Measurements from ENCODE around the gene AKR1E2. TPM values are rescaled to one million over a fixed set of nuclear protein-coding genes. Genes with fewer than 3 reads are reported as not detected.

The AKR1E2 gene
- not detected in 2 replicates for total RNA-seq (2014; rRNA removed; shearing (Covaris generic))

DNA sequence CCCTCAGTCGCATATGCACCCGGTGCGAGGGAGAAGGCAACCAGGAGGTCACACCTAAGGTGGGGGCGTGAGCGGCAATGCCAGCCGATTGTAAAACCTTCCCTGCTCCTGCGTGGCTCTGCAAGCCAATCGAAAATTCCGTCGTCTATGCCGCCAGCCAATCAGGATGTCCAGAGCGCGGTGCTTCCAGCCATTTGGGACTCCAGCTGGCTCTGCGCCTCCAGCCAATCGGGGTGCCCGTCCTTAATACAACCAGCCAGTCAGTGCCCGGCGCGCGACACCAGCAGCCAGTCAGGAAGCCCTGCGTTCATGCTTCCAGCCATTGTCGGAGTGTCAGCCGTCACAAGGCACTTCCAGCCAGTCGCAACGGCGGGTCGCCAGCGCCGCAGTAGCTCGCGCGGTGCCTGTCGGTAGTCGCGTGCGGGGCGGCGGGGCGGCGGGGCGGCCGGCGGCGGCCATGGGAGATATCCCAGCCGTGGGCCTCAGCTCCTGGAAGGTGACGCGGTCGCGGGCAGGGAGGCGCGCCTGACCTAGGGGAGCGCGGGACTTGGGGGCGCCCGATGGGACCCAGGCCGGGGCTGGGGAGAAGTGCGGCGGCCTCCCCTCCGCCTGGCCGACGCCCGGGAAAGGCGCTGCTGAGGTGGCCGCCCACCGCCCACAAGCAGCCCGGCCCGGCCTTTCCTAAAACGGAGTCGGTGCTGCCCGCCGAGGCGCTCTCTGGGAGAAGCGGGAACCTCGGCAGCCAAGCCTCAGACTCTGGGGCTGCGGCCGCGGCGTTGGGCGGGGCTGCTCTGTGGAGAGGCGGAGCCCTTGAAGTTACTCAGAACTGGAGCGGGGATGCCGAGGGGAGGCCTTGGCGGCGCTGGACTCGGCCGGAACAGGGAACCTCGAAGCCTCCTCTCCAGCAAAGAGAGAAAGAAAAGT lies at the start of gene AKR1E2:
TSS of gene AKR1E2 (plus strand) at position 340 of the 924 bp plus-strand sequence. CDS start at position 458, 118 bp downstream.
- no peaks in the 10 kb centered on the region for H3K36me3 ChIP-seq
- no peaks in the 10 kb centered on the region for H3K4me1 ChIP-seq
- no peaks in the 10 kb centered on the region for H3K9me3 ChIP-seq (replicated peaks)
- no peak for DNase-seq
- no peak within 1 kb of the TSS for H3K27ac ChIP-seq
- H3K27me3 ChIP-seq, result no peaks in the 10 kb centered on the region
- no peak within 1 kb of the TSS for H3K4me3 ChIP-seq

DNA sequence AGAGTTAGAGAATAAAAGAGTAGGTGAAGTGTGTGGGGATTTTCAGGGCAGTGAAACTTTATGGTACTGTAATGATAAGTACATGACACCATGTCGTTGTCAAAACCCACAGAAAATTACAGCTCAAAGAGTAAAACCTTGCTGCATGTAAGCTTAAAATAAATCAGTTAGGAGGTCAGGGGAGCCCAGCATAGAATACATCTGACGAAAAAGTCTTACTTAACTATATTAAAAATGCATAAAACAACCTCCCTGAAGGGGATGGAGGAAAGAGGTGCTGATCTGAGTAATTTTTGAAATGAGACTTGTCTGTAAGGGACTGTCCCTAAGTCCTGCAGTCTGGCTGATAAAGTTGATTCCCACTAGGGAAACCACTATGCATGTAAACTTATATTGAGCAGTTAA lies 49.8 kb upstream of the AKR1E2 start:
- Histone ChIP-seq H3K4me3 (no peak overlapping the region), H3K27me3 (no peaks in the 10 kb centered on the region), H3K27ac (no peak overlapping the region), H3K36me3 (no peaks in the 10 kb centered on the region), H3K4me1 (peaks cover 8% of the 10 kb centered on the region), H3K9me3 (replicated peaks) (no peaks in the 10 kb centered on the region)
- DNase-seq, result no peak

DNA sequence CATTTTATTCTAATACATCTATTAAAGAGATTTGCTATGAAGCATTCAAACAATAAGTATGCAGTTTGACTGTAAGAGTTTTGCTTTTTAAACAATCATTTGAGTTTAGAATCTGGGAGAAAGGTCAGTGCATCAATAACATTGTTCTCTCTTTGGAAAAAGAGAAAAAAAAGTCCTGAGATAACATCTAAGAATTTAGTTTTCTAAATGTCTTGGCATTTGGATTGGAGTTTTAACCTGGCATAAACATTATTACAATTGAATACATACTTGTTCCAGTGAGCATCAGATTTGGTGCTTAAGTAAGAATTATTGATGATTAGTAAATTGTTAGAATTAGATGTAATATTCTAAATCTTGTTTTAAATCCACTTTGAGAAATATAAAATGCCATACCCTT lies 47.2 kb upstream of the AKR1E2 start:
- H3K27ac ChIP-seq, result no peak overlapping the region

DNA sequence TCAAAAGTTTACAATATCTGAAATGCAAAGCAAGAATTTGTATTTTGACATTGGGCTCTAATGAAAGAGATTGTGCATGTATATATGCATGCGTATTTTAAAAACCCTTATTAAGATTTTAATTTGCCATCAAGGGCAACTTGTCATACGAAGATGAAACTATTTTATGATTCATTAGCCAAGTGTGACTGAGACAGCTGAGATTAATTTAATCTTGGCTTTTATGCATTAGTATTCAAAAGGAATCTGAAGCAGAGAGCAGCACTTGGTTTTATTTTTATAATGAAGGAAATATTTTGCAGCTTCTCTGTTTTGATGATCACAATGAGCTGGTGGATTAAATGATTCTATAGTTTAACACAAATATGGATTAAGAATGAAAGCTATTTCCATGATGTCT lies 45.9 kb upstream of the AKR1E2 start:
- Histone ChIP-seq H3K4me1 (peaks cover 9% of the 10 kb centered on the region), H3K9me3 (replicated peaks) (no peaks in the 10 kb centered on the region), H3K36me3 (no peaks in the 10 kb centered on the region), H3K27me3 (no peaks in the 10 kb centered on the region), H3K4me3 (no peak overlapping the region), H3K27ac (no peak overlapping the region)
- no peak for DNase-seq

More for the DNA sequence above, 47.2 kb upstream of the AKR1E2 start:
- H3K4me3 ChIP-seq, result no peak overlapping the region
- no peaks in the 10 kb centered on the region for H3K36me3 ChIP-seq
- no peaks in the 10 kb centered on the region for H3K9me3 ChIP-seq (replicated peaks)
- H3K4me1 ChIP-seq, result peaks cover 9% of the 10 kb centered on the region
- no peaks in the 10 kb centered on the region for H3K27me3 ChIP-seq
- no peak for DNase-seq

DNA sequence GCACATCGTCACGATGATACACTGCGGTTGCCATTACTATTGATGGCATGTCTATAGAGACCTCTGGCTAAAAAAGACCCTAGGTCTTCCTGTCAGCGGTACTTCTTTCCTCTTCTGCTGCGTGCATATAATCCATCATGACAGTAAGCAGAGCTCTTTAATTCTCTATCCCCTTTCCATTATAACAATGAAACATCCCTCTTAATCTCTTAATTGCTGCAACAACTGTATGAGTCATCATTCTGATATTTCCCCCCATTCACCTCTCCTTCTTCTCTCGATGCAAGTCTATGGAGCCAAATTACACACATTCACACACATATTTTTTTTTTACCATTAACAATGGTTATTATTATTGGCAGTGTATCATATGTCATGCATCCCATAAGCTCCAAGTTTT lies 45.2 kb upstream of the AKR1E2 start:
- Histone ChIP-seq H3K9me3 (replicated peaks) (no peaks in the 10 kb centered on the region), H3K4me1 (peaks cover 9% of the 10 kb centered on the region), H3K36me3 (no peaks in the 10 kb centered on the region), H3K27me3 (no peaks in the 10 kb centered on the region), H3K4me3 (no peak overlapping the region), H3K27ac (no peak overlapping the region)
- DNase-seq, result peak in 1 of 2 experiments; percentile 15

DNA sequence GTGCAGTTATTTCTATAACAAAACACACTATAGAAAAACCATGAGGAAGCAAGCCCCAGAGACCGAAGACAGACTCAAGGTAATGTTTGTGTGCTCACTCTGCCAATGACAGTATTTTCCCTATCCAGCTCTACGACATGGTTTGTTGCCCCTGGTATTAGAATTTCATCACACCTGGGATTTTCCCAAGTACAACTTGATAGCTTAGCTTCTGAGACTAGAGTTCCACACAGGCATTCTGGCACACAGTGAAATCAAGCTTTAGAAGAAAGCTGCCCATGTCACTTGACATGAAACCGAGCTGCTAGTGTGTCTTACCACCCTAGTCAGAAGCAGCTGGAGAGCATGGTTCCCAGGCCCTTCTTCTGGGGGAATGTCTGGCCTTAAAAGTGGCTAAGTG lies 44.1 kb upstream of the AKR1E2 start:
- no peak overlapping the region for H3K4me3 ChIP-seq
- no peak overlapping the region for H3K27ac ChIP-seq
- no peaks in the 10 kb centered on the region for H3K9me3 ChIP-seq (replicated peaks)
- peaks cover 9% of the 10 kb centered on the region for H3K4me1 ChIP-seq
- no peak for DNase-seq
- H3K27me3 ChIP-seq, result no peaks in the 10 kb centered on the region
- H3K36me3 ChIP-seq, result no peaks in the 10 kb centered on the region

DNA sequence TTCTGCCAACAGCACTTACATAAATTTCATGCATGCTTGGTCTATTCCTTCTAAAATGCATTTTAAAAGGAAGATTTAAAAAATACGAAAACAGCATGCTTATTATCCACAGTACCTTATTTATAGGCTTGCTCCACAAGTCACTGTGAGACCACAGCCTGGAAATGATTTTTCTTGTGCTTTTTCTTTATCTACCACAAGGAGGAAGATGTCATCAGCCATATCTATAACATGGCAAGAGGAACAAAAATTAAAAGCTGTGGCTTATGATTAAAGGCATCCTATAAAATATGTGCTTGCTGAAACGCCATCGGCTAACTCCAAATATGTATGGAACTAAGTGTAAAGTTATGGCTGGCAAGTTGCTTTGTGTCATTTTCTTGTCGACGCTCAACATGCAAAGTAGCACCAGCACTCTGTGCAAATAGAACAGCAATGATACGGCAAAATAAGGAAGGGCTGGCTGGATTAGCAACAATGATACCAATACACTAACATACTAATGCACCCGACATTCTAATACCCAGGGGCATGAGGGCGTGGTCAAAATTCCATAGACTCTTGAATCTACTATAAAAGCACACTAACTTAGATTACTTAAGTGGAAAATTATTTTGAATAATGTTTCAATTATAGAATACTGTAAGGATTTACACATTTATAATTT lies 41.2 kb upstream of the AKR1E2 start:
- Histone ChIP-seq H3K4me3 (no peak overlapping the region), H3K27ac (no peak overlapping the region), H3K27me3 (no peaks in the 10 kb centered on the region), H3K36me3 (no peaks in the 10 kb centered on the region), H3K9me3 (replicated peaks) (no peaks in the 10 kb centered on the region), H3K4me1 (peaks cover 9% of the 10 kb centered on the region)
- DNase-seq, result no peak

DNA sequence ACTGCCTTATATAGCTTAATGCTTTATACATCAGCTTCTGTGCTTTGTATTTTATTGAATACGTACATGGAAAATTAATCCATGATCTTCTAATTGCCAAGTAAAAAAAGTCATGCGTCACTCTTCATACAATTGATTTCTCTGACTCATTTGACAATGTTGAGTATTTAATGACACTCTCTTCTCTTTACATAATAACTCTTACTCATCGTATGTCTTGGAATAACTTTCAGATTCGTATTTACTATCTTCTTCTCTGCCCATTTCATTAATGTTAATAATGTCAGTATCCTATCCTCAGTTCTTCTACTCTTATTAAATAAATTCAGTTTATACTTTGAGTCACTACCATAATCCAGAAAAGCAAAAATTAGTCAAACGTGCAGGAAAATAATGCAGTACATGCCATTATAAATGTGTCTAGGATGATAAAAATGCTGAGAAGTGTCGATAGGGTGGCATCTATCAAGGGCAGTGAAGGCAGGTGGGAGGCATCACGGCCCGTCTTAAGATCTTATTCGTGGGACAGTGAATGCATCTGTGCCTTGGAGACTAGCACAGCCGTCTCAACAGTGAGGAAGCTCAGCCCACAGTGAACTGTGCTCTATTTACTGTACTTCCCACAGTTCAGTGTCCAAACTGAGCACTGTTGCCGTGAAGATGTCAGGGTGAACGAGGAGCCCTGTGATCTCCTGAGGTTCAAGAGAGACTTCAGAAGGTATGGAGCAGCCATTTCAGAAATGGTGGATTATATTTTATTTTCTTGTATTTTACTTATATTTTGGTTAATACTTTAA lies 39.8 kb upstream of the AKR1E2 start:
- H3K4me1 ChIP-seq, result peaks cover under 1% of the 10 kb centered on the region; the same call in 1 of the 2 replicates
- DNase-seq, result no peak

DNA sequence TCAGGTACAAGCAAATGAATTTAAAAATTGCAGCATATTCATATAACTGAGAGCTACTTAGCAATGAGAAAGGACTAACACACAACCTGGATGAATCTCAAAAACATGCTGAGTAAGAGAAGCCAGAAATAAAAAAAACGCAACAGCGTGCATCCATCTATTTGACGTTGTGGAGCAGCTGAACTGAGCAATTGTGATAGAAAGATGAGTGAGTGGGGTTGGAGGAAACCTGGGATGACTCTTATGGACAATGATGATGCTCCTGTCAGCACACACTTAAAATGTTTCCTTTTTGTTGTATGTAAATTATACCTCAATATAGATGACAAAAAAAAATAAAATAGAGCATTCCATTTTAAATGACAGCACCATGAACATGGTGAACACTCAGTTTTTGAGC lies 36.0 kb upstream of the AKR1E2 start:
- Histone ChIP-seq H3K4me1 (no peaks in the 10 kb centered on the region), H3K9me3 (replicated peaks) (no peaks in the 10 kb centered on the region), H3K4me3 (no peak overlapping the region), H3K27ac (no peak overlapping the region), H3K27me3 (no peaks in the 10 kb centered on the region), H3K36me3 (no peaks in the 10 kb centered on the region)
- DNase-seq, result no peak

More for the DNA sequence above, 39.8 kb upstream of the AKR1E2 start:
- H3K27me3 ChIP-seq, result no peaks in the 10 kb centered on the region
- H3K4me3 ChIP-seq, result no peak overlapping the region
- H3K9me3 ChIP-seq (replicated peaks), result no peaks in the 10 kb centered on the region
- H3K36me3 ChIP-seq, result no peaks in the 10 kb centered on the region
- no peak overlapping the region for H3K27ac ChIP-seq

DNA sequence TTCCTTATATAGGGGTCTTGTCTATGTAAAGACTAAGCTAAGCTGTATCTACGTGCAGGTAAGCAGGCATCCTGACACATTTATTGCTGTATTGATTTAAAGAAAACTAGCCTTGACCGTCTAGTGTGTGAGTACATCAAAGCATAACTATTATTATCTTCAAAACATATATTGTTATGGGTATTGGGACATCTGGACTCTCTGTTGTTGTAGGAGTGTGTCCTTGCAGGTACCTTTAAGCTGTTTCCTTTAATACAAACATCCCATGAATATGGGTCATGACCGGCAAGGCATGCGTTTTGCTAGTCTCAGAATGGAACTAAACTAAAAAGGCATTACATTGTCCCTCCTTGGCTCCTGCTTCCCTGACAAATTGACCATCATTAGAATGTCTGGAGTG lies 35.1 kb upstream of the AKR1E2 start:
- H3K4me3 ChIP-seq, result no peak overlapping the region
- H3K27me3 ChIP-seq, result no peaks in the 10 kb centered on the region
- DNase-seq, result no peak
- no peaks in the 10 kb centered on the region for H3K9me3 ChIP-seq (replicated peaks)
- no peak overlapping the region for H3K27ac ChIP-seq
- H3K4me1 ChIP-seq, result no peaks in the 10 kb centered on the region
- H3K36me3 ChIP-seq, result no peaks in the 10 kb centered on the region

DNA sequence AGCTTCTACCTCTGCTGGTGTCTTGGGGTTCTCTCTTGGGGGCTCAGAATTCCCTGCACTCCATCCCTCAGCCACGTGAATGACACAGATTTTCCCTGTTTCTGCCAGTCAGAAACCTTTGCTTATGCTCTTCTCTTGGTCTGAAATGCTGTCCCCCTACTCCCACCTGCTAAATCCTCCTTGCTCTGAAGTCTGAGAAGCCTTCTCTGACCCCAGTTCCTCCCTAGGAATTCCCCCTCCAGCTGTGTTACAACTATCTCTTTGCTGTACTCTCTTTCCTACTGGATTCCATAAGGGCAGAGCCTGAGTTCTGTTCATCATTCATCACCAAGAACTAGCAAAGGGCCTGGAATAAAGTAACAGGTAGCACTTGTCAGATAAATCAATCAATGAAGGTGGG lies 33.6 kb upstream of the AKR1E2 start:
- Histone ChIP-seq H3K36me3 (no peaks in the 10 kb centered on the region), H3K27me3 (no peaks in the 10 kb centered on the region), H3K4me3 (no peak overlapping the region), H3K27ac (no peak overlapping the region), H3K9me3 (replicated peaks) (no peaks in the 10 kb centered on the region), H3K4me1 (no peaks in the 10 kb centered on the region)
- DNase-seq, result no peak

DNA sequence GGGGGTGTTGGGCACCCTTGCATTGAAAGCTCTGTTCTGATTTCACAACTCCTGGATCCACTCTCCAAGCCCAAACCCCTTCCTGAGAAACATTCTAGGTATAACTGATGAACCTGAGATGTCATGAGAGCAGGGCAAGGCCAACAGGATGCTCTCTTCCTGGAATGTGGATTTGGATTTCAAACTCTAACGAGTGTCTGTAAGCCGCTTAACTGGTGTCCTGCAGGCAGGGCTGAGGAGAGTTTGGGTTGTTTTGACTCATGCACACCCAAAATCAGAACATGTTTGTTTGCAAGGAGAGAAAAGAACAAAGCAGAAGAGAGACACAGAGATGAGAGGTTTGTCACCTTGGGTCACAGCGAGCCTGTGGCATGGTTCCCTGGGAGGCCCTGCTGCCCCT lies 24.6 kb upstream of the AKR1E2 start:
- H3K27ac ChIP-seq, result no peak overlapping the region
- no peaks in the 10 kb centered on the region for H3K36me3 ChIP-seq
- no peak overlapping the region for H3K4me3 ChIP-seq
- no peaks in the 10 kb centered on the region for H3K9me3 ChIP-seq (replicated peaks)
- H3K4me1 ChIP-seq, result no peaks in the 10 kb centered on the region
- no peaks in the 10 kb centered on the region for H3K27me3 ChIP-seq
- no peak for DNase-seq

DNA sequence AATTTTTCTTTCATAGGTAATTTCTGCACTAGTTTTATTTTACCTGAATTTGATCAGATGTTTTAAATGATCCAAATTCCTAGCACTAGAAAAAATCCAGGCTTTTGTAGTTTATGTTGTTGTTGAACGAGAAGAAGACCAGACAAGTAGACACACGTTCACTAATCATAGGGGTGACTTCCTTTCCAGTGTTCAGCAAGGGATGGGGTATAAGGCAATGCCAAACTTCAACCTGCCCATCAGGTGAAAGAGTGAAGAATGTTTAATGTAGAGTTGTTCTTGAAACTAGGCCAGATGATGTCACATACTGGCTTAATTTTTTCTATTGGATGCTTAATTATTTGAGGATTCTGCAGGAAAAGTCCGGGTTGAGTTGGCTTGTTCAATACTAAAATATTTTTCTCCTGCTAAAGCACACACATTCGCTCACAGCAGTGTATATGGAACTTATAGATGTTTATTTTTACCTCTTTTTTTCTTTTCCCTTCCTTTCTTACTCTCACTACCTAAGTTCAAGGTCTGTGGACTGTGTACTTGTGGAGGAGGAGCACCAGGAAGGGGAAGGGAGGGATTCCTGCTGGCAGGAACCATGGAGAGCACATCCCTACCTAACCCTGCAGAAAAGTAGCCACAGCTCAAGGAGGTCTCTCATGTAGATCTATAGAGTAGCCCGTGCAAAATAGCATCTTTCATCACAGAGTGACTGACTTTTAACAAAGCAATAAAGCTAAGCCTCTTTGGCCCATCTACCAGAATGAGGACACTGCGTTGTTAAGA lies 23.1 kb upstream of the AKR1E2 start:
- Histone ChIP-seq H3K9me3 (replicated peaks) (no peaks in the 10 kb centered on the region), H3K27ac (no peak overlapping the region), H3K36me3 (no peaks in the 10 kb centered on the region), H3K4me3 (no peak overlapping the region), H3K4me1 (no peaks in the 10 kb centered on the region), H3K27me3 (no peaks in the 10 kb centered on the region)
- DNase-seq, result no peak

DNA sequence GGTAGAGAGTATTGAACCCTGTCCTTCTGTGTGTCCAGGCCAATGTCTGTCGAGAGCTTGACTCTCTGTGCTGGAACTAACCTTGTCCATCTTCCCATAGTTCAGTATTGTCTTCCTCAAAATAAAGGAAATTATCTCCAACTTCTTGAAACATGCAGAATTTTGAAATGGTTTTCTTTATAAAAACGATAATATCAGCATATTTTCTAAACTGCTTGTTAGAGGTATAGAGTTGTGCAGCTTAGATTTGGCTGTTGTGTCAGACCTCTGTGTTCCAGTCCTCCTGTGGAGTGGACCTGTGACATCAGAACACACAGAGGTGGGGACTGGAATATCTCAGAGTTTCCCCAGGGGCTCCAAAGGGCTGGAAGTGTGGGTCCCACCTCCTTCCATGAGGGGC lies 22.2 kb upstream of the AKR1E2 start:
- Histone ChIP-seq H3K27ac (no peak overlapping the region), H3K4me1 (peaks cover 6% of the 10 kb centered on the region), H3K4me3 (no peak overlapping the region), H3K27me3 (no peaks in the 10 kb centered on the region), H3K36me3 (no peaks in the 10 kb centered on the region), H3K9me3 (replicated peaks) (no peaks in the 10 kb centered on the region)
- no peak for DNase-seq

All from SJCRH30 (cell line).